Measurements from ENCODE around the gene PAK5.

DNA sequence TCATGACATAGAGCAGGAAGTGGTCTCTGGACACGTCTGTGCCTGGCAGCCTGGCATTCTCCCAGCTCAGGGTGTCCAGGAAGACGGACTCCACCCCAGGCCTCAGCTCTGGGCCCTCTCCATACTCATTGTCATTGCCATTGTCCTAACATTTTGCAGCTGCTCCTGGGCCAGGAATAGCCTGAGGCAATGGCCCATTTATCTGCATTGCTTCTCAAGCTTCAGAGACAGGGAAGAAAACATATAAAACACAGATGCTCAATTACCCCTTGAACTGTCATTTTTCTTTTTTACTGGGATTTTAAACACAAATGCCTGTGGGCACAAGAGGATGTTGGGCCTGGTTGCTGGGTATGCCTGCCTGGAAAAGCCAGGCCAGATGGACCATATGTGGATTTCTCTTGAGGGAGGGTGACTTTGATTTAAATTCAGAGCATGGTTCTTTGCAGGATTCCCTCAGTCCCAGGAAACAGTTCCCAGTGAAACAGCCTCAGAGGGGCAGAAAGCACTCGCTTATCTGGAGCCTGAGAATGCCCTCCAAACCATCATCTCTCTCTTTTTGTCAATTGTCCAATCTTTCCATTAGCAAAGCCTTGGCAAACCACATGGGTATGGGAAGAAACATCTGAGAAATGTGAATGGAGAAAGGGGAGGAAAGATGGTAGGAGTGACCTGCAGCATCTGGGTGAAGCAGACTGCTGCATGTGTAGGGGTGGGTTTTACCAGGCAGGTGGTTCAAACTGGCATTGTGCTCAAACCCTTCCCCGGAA lies 306.6 kb downstream of the PAK5 start:
- TF ChIP-seq EZH2 (IDR thresholded peaks at IDR 0.05; ENCODE audit: low read length, unreplicated experiment) (no peak), EZH2phosphoT487 (IDR thresholded peaks at IDR 0.05; ENCODE audit: borderline replicate concordance, low read length) (no peak)
- TF ChIP-seq, protein P1, sequence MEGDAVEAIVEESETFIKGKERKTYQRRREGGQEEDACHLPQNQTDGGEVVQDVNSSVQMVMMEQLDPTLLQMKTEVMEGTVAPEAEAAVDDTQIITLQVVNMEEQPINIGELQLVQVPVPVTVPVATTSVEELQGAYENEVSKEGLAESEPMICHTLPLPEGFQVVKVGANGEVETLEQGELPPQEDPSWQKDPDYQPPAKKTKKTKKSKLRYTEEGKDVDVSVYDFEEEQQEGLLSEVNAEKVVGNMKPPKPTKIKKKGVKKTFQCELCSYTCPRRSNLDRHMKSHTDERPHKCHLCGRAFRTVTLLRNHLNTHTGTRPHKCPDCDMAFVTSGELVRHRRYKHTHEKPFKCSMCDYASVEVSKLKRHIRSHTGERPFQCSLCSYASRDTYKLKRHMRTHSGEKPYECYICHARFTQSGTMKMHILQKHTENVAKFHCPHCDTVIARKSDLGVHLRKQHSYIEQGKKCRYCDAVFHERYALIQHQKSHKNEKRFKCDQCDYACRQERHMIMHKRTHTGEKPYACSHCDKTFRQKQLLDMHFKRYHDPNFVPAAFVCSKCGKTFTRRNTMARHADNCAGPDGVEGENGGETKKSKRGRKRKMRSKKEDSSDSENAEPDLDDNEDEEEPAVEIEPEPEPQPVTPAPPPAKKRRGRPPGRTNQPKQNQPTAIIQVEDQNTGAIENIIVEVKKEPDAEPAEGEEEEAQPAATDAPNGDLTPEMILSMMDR (conservative IDR thresholded peaks at IDR 0.05; ENCODE audit: low read depth, low read length): no peak

Data from PC-3 (cell line).